GM18498 (cell line): Measurements from ENCODE around the gene ATP13A4.

ENCODE experiments used
- ATAC-seq: cut with Tn5 transposase; IDR thresholded peaks from one replicate; pipeline ENCODE4 v1.9.1; 2021; ENCODE audit warnings: mild to moderate bottlenecking, moderate library complexity; ENCODE audit not compliant: unreplicated experiment

Gene ATP13A4

GRCh38 chr3:193400304-193400703, 154.4 kb downstream of the ATP13A4 start:
- ATAC-seq, result no peak

- ATAC-seq, result no peak
Observed at GRCh38 chr3:193396451-193397244, 158.0 kb downstream of the ATP13A4 start.

GRCh38 chr3:193391902-193392301, 162.8 kb downstream of the ATP13A4 start:
- ATAC-seq, result no peak

- ATAC-seq, result no peak
Observed at GRCh38 chr3:193389335-193389734, 165.4 kb downstream of the ATP13A4 start.

- ATAC-seq, result no peak
Observed at GRCh38 chr3:193388361-193388760, 166.3 kb downstream of the ATP13A4 start.

GRCh38 chr3:193387596-193387995, 167.1 kb downstream of the ATP13A4 start:
- ATAC-seq, result no peak

- ATAC-seq, result no peak
Observed at GRCh38 chr3:193378706-193379105, 176.0 kb downstream of the ATP13A4 start, which contains the start of gene ATP13A5. Gene ATP13A5, minus strand, starts transcription at chr3:193378753. Its CDS starts 28 bp downstream, at chr3:193378725.

GRCh38 chr3:193377591-193377990, 177.1 kb downstream of the ATP13A4 start:
- ATAC-seq, result no peak

- ATAC-seq, result no peak
Observed at GRCh38 chr3:193375614-193376013, 179.1 kb downstream of the ATP13A4 start.

- peak; percentile 60 for ATAC-seq
Observed at GRCh38 chr3:193372783-193373182, 181.9 kb downstream of the ATP13A4 start.

- ATAC-seq, result no peak
Observed at GRCh38 chr3:193367868-193368267, 186.8 kb downstream of the ATP13A4 start.

GRCh38 chr3:193357291-193357690, 197.4 kb downstream of the ATP13A4 start:
- no peak for ATAC-seq

- no peak for ATAC-seq
Observed at GRCh38 chr3:193354423-193354822, 200.3 kb downstream of the ATP13A4 start.
